ENCODE measurements around the gene RYR3. TPM values are rescaled to one million over a fixed set of nuclear protein-coding genes. Genes with fewer than 3 reads are reported as not detected.

Gene RYR3
- total RNA-seq, 1 donor from 2014 or later = 7.4 TPM

- no peaks in the 10 kb centered on the region for H3K27me3 Mint-ChIP-seq (ENCODE audit: unreplicated experiment)
- H3K4me3 Mint-ChIP-seq (ENCODE audit: unreplicated experiment) = no peak overlapping the region
- H3K4me1 Mint-ChIP-seq (ENCODE audit: low read depth, unreplicated experiment) = no peaks in the 10 kb centered on the region
- peaks cover 7% of the 10 kb centered on the region for H3K36me3 Mint-ChIP-seq (ENCODE audit: unreplicated experiment)
- no peak overlapping the region for H3K27ac Mint-ChIP-seq (ENCODE audit: unreplicated experiment)
- DNase-seq = no peak
- TF ChIP-seq CTCF (IDR thresholded peaks at IDR 0.05; ENCODE audit: partially characterized antibody, unreplicated experiment) = no peak
- no peaks in the 10 kb centered on the region for H3K9me3 Mint-ChIP-seq (ENCODE audit: unreplicated experiment)
These were observed 354.2 kb downstream of the RYR3 start for GRCh38 chr15:33664947-33665346.

- DNase-seq = no peak
- Mint-ChIP-seq H3K27ac (ENCODE audit: unreplicated experiment) (no peak overlapping the region), H3K4me1 (ENCODE audit: low read depth, unreplicated experiment) (no peaks in the 10 kb centered on the region), H3K4me3 (ENCODE audit: unreplicated experiment) (no peak overlapping the region), H3K27me3 (ENCODE audit: unreplicated experiment) (no peaks in the 10 kb centered on the region), H3K36me3 (ENCODE audit: unreplicated experiment) (no peaks in the 10 kb centered on the region), H3K9me3 (ENCODE audit: unreplicated experiment) (no peaks in the 10 kb centered on the region)
- no peak for TF ChIP-seq CTCF (IDR thresholded peaks at IDR 0.05; ENCODE audit: partially characterized antibody, unreplicated experiment)
These were observed 359.8 kb downstream of the RYR3 start for GRCh38 chr15:33670567-33670966.

GRCh38 chr15:33671456-33671855, 360.7 kb downstream of the RYR3 start:
- TF ChIP-seq CTCF (IDR thresholded peaks at IDR 0.05; ENCODE audit: partially characterized antibody, unreplicated experiment) = no peak
- no peak overlapping the region for H3K4me3 Mint-ChIP-seq (ENCODE audit: unreplicated experiment)
- no peaks in the 10 kb centered on the region for H3K36me3 Mint-ChIP-seq (ENCODE audit: unreplicated experiment)
- peaks cover 2% of the 10 kb centered on the region for H3K27me3 Mint-ChIP-seq (ENCODE audit: unreplicated experiment)
- H3K4me1 Mint-ChIP-seq (ENCODE audit: low read depth, unreplicated experiment) = peaks cover 2% of the 10 kb centered on the region
- DNase-seq = no peak
- no peak overlapping the region for H3K27ac Mint-ChIP-seq (ENCODE audit: unreplicated experiment)
- no peaks in the 10 kb centered on the region for H3K9me3 Mint-ChIP-seq (ENCODE audit: unreplicated experiment)

GRCh38 chr15:33675246-33675645, 364.5 kb downstream of the RYR3 start:
- H3K4me3 Mint-ChIP-seq (ENCODE audit: unreplicated experiment) = no peak overlapping the region
- peaks cover 2% of the 10 kb centered on the region for H3K27me3 Mint-ChIP-seq (ENCODE audit: unreplicated experiment)
- no peaks in the 10 kb centered on the region for H3K36me3 Mint-ChIP-seq (ENCODE audit: unreplicated experiment)
- DNase-seq = no peak
- no peak overlapping the region for H3K27ac Mint-ChIP-seq (ENCODE audit: unreplicated experiment)
- peaks cover 10% of the 10 kb centered on the region for H3K4me1 Mint-ChIP-seq (ENCODE audit: low read depth, unreplicated experiment)
- H3K9me3 Mint-ChIP-seq (ENCODE audit: unreplicated experiment) = no peaks in the 10 kb centered on the region
- TF ChIP-seq CTCF (IDR thresholded peaks at IDR 0.05; ENCODE audit: partially characterized antibody, unreplicated experiment) = peak; percentile 52

- H3K27me3 Mint-ChIP-seq (ENCODE audit: unreplicated experiment) = peaks cover 2% of the 10 kb centered on the region
These were observed 366.6 kb downstream of the RYR3 start for GRCh38 chr15:33677238-33677830.

More at GRCh38 chr15:33677238-33677830, 366.6 kb downstream of the RYR3 start:
- DNase-seq = no peak
- Mint-ChIP-seq H3K4me1 (ENCODE audit: low read depth, unreplicated experiment) (peaks cover 10% of the 10 kb centered on the region), H3K4me3 (ENCODE audit: unreplicated experiment) (no peak overlapping the region), H3K9me3 (ENCODE audit: unreplicated experiment) (no peaks in the 10 kb centered on the region), H3K36me3 (ENCODE audit: unreplicated experiment) (no peaks in the 10 kb centered on the region), H3K27ac (ENCODE audit: unreplicated experiment) (no peak overlapping the region)
- TF ChIP-seq CTCF (IDR thresholded peaks at IDR 0.05; ENCODE audit: partially characterized antibody, unreplicated experiment) = no peak
